Endodermal cell (in vitro differentiated cells): Measurements from ENCODE around the gene CPHXL2. TPM values are rescaled to one million over a fixed set of nuclear protein-coding genes. Genes with fewer than 3 reads are reported as not detected.

Experiments
- DNase-seq: peaks from one replicate; pipeline ENCODE4 v3.0.0-alpha.2; 2017
- H3K27ac ChIP-seq: 2 replicates; pipeline ENCODE4 v1.5.1; 2013; ENCODE audit warnings: mild to moderate bottlenecking, low read depth, low read length, moderate library complexity
- H3K27me3 ChIP-seq: 2 replicates; pipeline ENCODE4 v1.6.1; 2013; ENCODE audit warnings: mild to moderate bottlenecking, low read length, moderate library complexity; ENCODE audit not compliant: insufficient read depth, control insufficient read depth, poor library complexity, severe bottlenecking
- H3K36me3 ChIP-seq: 2 replicates; pipeline ENCODE4 v1.7.0; 2013; ENCODE audit warnings: mild to moderate bottlenecking, low read length, moderate library complexity; ENCODE audit not compliant: control insufficient read depth, insufficient read depth
- H3K4me1 ChIP-seq: one replicate; pipeline ENCODE4 v1.7.0; 2013; ENCODE audit warnings: low read length; ENCODE audit not compliant: control insufficient read depth, insufficient read depth
- H3K4me3 ChIP-seq: 2 replicates; pipeline ENCODE4 v1.5.1; 2013; ENCODE audit warnings: mild to moderate bottlenecking, low read length, moderate library complexity
- H3K9ac ChIP-seq: 2 replicates; pipeline ENCODE4 v1.6.1; 2013; ENCODE audit warnings: mild to moderate bottlenecking, low read length, moderate library complexity; ENCODE audit not compliant: poor library complexity, severe bottlenecking; ENCODE audit errors: extremely low read depth
- H3K9me3 ChIP-seq: 2 replicates; pipeline ENCODE4 v1.6.1; 2013; ENCODE audit warnings: mild to moderate bottlenecking, low read length, moderate library complexity; ENCODE audit not compliant: control insufficient read depth
- H3K27ac Mint-ChIP-seq: 2 replicates; pipeline ENCODE4 v1.8.0; 2020; ENCODE audit warnings: mixed read lengths
- H3K27me3 Mint-ChIP-seq: 2 replicates; pipeline ENCODE4 v1.8.0; 2021; ENCODE audit warnings: mild to moderate bottlenecking, mixed read lengths; ENCODE audit not compliant: insufficient read depth
- H3K36me3 Mint-ChIP-seq: 2 replicates; pipeline ENCODE4 v1.8.0; 2020; ENCODE audit warnings: low read depth, mixed read lengths
- H3K4me1 Mint-ChIP-seq: 2 replicates; pipeline ENCODE4 v1.8.0; 2020; ENCODE audit warnings: mixed read lengths
- H3K4me3 Mint-ChIP-seq: 2 replicates; pipeline ENCODE4 v1.8.0; 2020; ENCODE audit warnings: mild to moderate bottlenecking, moderate library complexity, mixed read lengths
- H3K9me3 Mint-ChIP-seq: 2 replicates; pipeline ENCODE4 v1.8.0; 2020; ENCODE audit warnings: mild to moderate bottlenecking, mixed read lengths
- CTCF ChIP-seq: fragments of 200-600 bp; sonication (generic); conservative IDR thresholded peaks from 2 replicates; pipeline ENCODE4 v1.5.0; 2021; ENCODE audit warnings: antibody characterized with exemption, mild to moderate bottlenecking
- WGBS, 2 experiments: methylation state at CpG; one replicate each; pipeline versions ENCODE4 v1.1.5 to v1.1.7; 2013; ENCODE audit warnings: missing lambda C conversion rate in 2 of 2, mixed read lengths in 1 of 2; ENCODE audit not compliant: insufficient coverage in 1 of 2, insufficient read length in 1 of 2; 5-methylcytosine and 5-hydroxymethylcytosine counted together
- total RNA-seq, 2 donors: library from RNA; stranded (reverse); fragmentation: NEBNext Ultra II Directional in 1 of 2; extraction: Animal tissue kit (Norgen Biotek cat#: 25700) in 1 of 2; gene quantifications; 2 replicates in 1 of 2; 3 replicates in 1 of 2; pipeline ENCODE4 v1.2.1, GENCODE V29; 2021

Gene CPHXL2
- total RNA-seq, 2 donors from 2014 or later = not detected

GRCh38 chr16:75648265-75649076 is 28.3 kb downstream of the CPHXL2 start:
- H3K4me3 Mint-ChIP-seq = peak overlapping the region; percentile 98
- 0% methylated on average over 22 to 62 of the region's 62 CpGs for WGBS, 2 experiments
- Histone ChIP-seq H3K9ac (peak overlapping the region; percentile 94), H3K4me3 (peak overlapping the region; percentile 97), H3K36me3 (peaks cover 44% of the 10 kb centered on the region), H3K4me1 (no peaks in the 10 kb centered on the region), H3K9me3 (no peaks in the 10 kb centered on the region), H3K27ac (peak overlapping the region; percentile 83), H3K27me3 (no peaks in the 10 kb centered on the region)
- H3K27ac Mint-ChIP-seq = peak overlapping the region; percentile 98
- DNase-seq = peak; percentile 93
- H3K27me3 Mint-ChIP-seq = no peaks in the 10 kb centered on the region
- H3K4me1 Mint-ChIP-seq = peaks cover 20% of the 10 kb centered on the region
- H3K36me3 Mint-ChIP-seq = peaks cover 23% of the 10 kb centered on the region
- no peaks in the 10 kb centered on the region for H3K9me3 Mint-ChIP-seq
- no peak for TF ChIP-seq CTCF

GRCh38 chr16:75647492-75648264 is 29.1 kb downstream of the CPHXL2 start, which contains the start of the genes KARS1 and TERF2IP:
TSS of gene KARS1 (minus strand) at chr16:75647665. CDS start at chr16:75647639, 26 bp downstream.
TSS of gene TERF2IP (plus strand) at chr16:75647773. CDS start at chr16:75647883, 110 bp downstream.
- H3K4me3 ChIP-seq = peak within 1 kb of the TSS; percentile 97
- H3K36me3 Mint-ChIP-seq = peaks cover 29% of the 10 kb centered on the region
- peak within 1 kb of the TSS; percentile 83 for H3K27ac ChIP-seq
- peaks cover 42% of the 10 kb centered on the region for H3K36me3 ChIP-seq
- H3K27ac Mint-ChIP-seq = peak within 1 kb of the TSS; percentile 98
- H3K27me3 Mint-ChIP-seq = no peaks in the 10 kb centered on the region
- peak within 1 kb of the TSS; percentile 98 for H3K4me3 Mint-ChIP-seq
- H3K4me1 Mint-ChIP-seq = peaks cover 20% of the 10 kb centered on the region
- WGBS, 2 experiments = 0 to 1% methylated on average over 49 to 76 of the region's 76 CpGs
- peak; percentile 97 for DNase-seq
- no peaks in the 10 kb centered on the region for H3K9me3 Mint-ChIP-seq
- TF ChIP-seq CTCF = no peak
- H3K4me1 ChIP-seq = no peaks in the 10 kb centered on the region
- no peaks in the 10 kb centered on the region for H3K27me3 ChIP-seq
- H3K9ac ChIP-seq = peak within 1 kb of the TSS; percentile 94
- H3K9me3 ChIP-seq = no peaks in the 10 kb centered on the region

- H3K27ac ChIP-seq = peak overlapping the region; percentile 62
- peak overlapping the region; percentile 96 for H3K27ac Mint-ChIP-seq
- peaks cover 43% of the 10 kb centered on the region for H3K36me3 ChIP-seq
- H3K4me3 Mint-ChIP-seq = peak overlapping the region; percentile 98
- WGBS, 2 experiments = 0 to 3% methylated on average over 7 to 18 of the region's 18 CpGs
- H3K9ac ChIP-seq = peak overlapping the region; percentile 90
- no peak for TF ChIP-seq CTCF
- no peaks in the 10 kb centered on the region for H3K27me3 ChIP-seq
- peaks cover 20% of the 10 kb centered on the region for H3K4me1 Mint-ChIP-seq
- no peaks in the 10 kb centered on the region for H3K9me3 Mint-ChIP-seq
- peaks cover 35% of the 10 kb centered on the region for H3K36me3 Mint-ChIP-seq
- H3K4me3 ChIP-seq = peak overlapping the region; percentile 97
- no peaks in the 10 kb centered on the region for H3K27me3 Mint-ChIP-seq
- DNase-seq = no peak
- no peaks in the 10 kb centered on the region for H3K4me1 ChIP-seq
- no peaks in the 10 kb centered on the region for H3K9me3 ChIP-seq
These were observed 29.7 kb downstream of the CPHXL2 start for GRCh38 chr16:75647112-75647491.
